ENCODE results near the gene AHDC1. TPM values are rescaled to one million over a fixed set of nuclear protein-coding genes. Genes with fewer than 3 reads are reported as not detected.
A peak's percentile ranks its signal among the peaks of the same experiment; 100 is the strongest.

Gene AHDC1
- total and polyA plus RNA-seq, 9 of the 15 experiments (the other 6 are each of a cell fraction or from before 2014, with no cell fraction given) = 0.21 to 36.4 (median 4.7) TPM

GRCh38 chr1:27575840-27576331 lies 28.1 kb downstream of the AHDC1 start:
- FAIRE-seq = no peak
- no TSS peak for BruUV-seq (replicated peaks)
- in situ Hi-C loops (cut with MboI) = no loop called here
- WGBS (ENCODE audit: insufficient coverage, low coverage, missing lambda C conversion rate) = 75% methylated on average over 21 of the region's 44 CpGs
- DNase-seq (ENCODE audit: extremely low read depth in 1 of 4, low spot score in 3 of 4) = peak in 3 of 4 experiments; percentile 39 to 76 (median 69)
- intact Hi-C loops (cut with micrococcal nuclease) = no loop called here
- Histone ChIP-seq H3K9ac (ENCODE audit: insufficient read depth in 1 of 2, low read depth in 2 of 2, low read length in 2 of 2) (no peak overlapping the region; a peak in 1 of 4 replicates), H3K9me1 (ENCODE audit: control insufficient read depth, insufficient read depth, low read length) (no peaks in the 10 kb centered on the region), H2AFZ (ENCODE audit: low read depth, low read length) (no peak overlapping the region), H3K4me2 (ENCODE audit: insufficient read depth, low read length) (no peak overlapping the region; the same call in 1 of the 2 replicates), H3K36me3 (ENCODE audit: control insufficient read depth, insufficient read depth, low read length) (peaks cover 9% of the 10 kb centered on the region; the same call in 1 of the 3 replicates), H3K4me3 (no peak overlapping the region; the same call in 1 of the 2 replicates), H3K27ac (ENCODE audit: extremely low read depth, low read depth, low read length) (no peak overlapping the region; the same call in 2 of the 3 replicates), H3K27me3 (ENCODE audit: control insufficient read depth in 2 of 2, insufficient read depth in 2 of 2, low read length in 2 of 2) (no peaks in the 10 kb centered on the region), H3K9me3 (replicated peaks; ENCODE audit: control insufficient read depth, insufficient read depth, low read depth, low read length) (no peaks in the 10 kb centered on the region), H3K79me2 (ENCODE audit: control insufficient read depth, insufficient read depth, low read length) (peaks cover 79% of the 10 kb centered on the region), H4K20me1 (replicated peaks; ENCODE audit: control insufficient read depth, insufficient read depth, low read length) (peaks cover 29% of the 10 kb centered on the region), H3K4me1 (replicated peaks in 1 of 2; ENCODE audit: control insufficient read depth in 2 of 2, insufficient read depth in 2 of 2, low read length in 2 of 2) (peaks cover 38 to 50% of the 10 kb centered on the region in 2 experiments)
- POLR2A ChIA-PET = no interaction called here
- no peak for ATAC-seq
- CTCF ChIA-PET (ENCODE audit: low intra/inter-chr PET ratio) = no interaction called here
- TF ChIP-seq ZBTB33 (CRISPR knock-in tag; IDR thresholded peaks at IDR 0.05) (peak; percentile 98), ATF3 (IDR thresholded peaks at IDR 0.05) (peak; percentile 25; the same call in 1 of the 2 replicates), ATF3 (CRISPR knock-in tag; conservative IDR thresholded peaks at IDR 0.05) (no peak), ZNF395 (CRISPR knock-in tag; IDR thresholded peaks at IDR 0.05) (0 out of 2 replicates have a peak, but pooled peaks have one; percentile 36), THRAP3 (IDR thresholded peaks at IDR 0.05; ENCODE audit: borderline replicate concordance) (no peak), TSC22D4 (tag; IDR thresholded peaks at IDR 0.05) (no peak), USF2 (CRISPR knock-in tag; IDR thresholded peaks at IDR 0.05) (peak; percentile 48)
- TF ChIP-seq, protein P1, sequence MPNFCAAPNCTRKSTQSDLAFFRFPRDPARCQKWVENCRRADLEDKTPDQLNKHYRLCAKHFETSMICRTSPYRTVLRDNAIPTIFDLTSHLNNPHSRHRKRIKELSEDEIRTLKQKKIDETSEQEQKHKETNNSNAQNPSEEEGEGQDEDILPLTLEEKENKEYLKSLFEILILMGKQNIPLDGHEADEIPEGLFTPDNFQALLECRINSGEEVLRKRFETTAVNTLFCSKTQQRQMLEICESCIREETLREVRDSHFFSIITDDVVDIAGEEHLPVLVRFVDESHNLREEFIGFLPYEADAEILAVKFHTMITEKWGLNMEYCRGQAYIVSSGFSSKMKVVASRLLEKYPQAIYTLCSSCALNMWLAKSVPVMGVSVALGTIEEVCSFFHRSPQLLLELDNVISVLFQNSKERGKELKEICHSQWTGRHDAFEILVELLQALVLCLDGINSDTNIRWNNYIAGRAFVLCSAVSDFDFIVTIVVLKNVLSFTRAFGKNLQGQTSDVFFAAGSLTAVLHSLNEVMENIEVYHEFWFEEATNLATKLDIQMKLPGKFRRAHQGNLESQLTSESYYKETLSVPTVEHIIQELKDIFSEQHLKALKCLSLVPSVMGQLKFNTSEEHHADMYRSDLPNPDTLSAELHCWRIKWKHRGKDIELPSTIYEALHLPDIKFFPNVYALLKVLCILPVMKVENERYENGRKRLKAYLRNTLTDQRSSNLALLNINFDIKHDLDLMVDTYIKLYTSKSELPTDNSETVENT (CRISPR knock-in tag; IDR thresholded peaks at IDR 0.05) = 0 out of 2 replicates have a peak, but pooled peaks have one; percentile 9

Data from K562 (cell line).